Measurements from ENCODE around the gene TROAP. TPM values are rescaled to one million over a fixed set of nuclear protein-coding genes. Genes with fewer than 3 reads are reported as not detected.
"Not testable (repeated sequence)": the region's sequence is repeated elsewhere in the genome, so short reads cannot be mapped to it uniquely, and the experiment has no call there.

Gene TROAP
- total RNA-seq, 1 donor from 2014 or later = 44.9 TPM

DNA sequence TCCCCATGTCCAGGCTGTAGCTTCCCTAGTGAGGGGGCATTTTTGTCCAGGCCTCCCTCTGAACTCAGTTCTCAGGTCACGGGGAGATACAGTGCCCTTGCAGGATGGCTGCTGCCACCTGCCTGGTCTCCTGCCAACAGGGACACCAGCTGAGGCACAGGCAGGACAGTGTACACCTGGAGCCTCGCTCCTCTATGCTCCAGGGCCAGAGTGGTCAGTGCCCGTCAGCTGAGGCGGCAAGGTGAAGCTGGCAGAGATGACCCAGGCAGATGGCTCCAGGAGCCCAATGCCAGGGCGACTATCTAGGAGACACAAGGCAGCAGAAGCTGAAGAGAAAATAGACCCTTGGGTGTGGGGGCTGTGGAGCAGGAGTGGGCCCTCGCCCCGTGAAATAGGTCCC, 45.6 kb upstream of the TROAP start:
- H3K4me3 Mint-ChIP-seq (ENCODE audit: low read depth) = no peak overlapping the region

DNA sequence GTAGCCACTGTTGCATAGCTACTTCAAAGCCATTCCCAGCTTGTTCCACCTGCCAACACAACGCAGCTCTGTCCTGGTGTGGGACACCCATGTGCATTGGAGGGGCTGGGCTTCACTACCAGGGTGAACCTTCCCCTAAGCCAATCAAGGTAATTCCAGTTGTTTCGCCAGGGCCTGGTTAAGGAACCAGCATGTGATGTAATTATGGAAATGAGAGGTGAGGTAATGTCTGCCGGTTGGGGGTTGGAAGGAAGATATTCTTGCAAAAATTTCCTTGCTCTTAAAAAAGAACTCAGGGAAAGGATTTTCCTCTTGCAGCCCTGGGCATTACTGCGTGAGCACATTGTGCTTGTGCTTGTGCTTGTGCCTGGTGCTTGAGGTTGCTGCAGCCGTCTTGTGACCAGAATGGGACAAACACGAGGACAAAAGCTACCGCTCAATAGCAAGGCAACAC, 43.3 kb upstream of the TROAP start:
- H3K4me1 Mint-ChIP-seq (ENCODE audit: low read depth) = peaks cover 7% of the 10 kb centered on the region
- H3K27me3 Mint-ChIP-seq = peaks cover 6% of the 10 kb centered on the region
- no peak for DNase-seq (ENCODE audit: low spot score, unreplicated experiment)
- TF ChIP-seq, protein P1, sequence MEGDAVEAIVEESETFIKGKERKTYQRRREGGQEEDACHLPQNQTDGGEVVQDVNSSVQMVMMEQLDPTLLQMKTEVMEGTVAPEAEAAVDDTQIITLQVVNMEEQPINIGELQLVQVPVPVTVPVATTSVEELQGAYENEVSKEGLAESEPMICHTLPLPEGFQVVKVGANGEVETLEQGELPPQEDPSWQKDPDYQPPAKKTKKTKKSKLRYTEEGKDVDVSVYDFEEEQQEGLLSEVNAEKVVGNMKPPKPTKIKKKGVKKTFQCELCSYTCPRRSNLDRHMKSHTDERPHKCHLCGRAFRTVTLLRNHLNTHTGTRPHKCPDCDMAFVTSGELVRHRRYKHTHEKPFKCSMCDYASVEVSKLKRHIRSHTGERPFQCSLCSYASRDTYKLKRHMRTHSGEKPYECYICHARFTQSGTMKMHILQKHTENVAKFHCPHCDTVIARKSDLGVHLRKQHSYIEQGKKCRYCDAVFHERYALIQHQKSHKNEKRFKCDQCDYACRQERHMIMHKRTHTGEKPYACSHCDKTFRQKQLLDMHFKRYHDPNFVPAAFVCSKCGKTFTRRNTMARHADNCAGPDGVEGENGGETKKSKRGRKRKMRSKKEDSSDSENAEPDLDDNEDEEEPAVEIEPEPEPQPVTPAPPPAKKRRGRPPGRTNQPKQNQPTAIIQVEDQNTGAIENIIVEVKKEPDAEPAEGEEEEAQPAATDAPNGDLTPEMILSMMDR (IDR thresholded peaks at IDR 0.05; ENCODE audit: unreplicated experiment) = no peak
- no peaks in the 10 kb centered on the region for H3K9me3 Mint-ChIP-seq (ENCODE audit: low read depth)
- H3K4me3 Mint-ChIP-seq (ENCODE audit: low read depth) = no peak overlapping the region
- no peaks in the 10 kb centered on the region for H3K36me3 Mint-ChIP-seq (ENCODE audit: insufficient read depth)
- H3K27ac Mint-ChIP-seq = no peak overlapping the region

More for the DNA sequence above, 45.6 kb upstream of the TROAP start:
- Mint-ChIP-seq H3K9me3 (ENCODE audit: low read depth) (no peaks in the 10 kb centered on the region), H3K4me1 (ENCODE audit: low read depth) (peaks cover 4% of the 10 kb centered on the region), H3K27me3 (peaks cover 6% of the 10 kb centered on the region), H3K27ac (no peak overlapping the region), H3K36me3 (ENCODE audit: insufficient read depth) (peaks cover 8% of the 10 kb centered on the region)
- no peak for DNase-seq (ENCODE audit: low spot score, unreplicated experiment)
- TF ChIP-seq, protein P1 (IDR thresholded peaks at IDR 0.05; ENCODE audit: unreplicated experiment) = no peak

DNA sequence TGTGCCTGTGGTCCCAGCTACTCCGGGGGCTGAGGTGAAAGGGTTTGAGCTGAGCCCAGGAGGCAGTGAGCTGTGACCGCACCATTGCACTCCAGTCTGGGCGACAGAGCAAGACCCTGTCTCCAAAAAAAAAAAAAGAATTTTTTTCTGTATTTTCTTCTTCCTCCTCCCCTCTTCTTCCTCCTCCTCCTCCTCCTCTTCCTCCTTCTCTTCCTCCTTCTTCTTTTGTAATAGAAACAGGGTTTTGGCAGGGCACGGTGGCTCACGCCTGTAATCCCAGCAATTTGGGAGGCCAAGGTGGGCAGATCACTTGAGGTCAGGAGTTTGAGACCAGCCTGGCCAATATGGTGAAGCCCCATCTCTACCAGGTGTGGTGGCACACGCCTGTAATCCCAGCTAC, 42.5 kb upstream of the TROAP start:
- not testable (repeated sequence) for H3K4me1 Mint-ChIP-seq (ENCODE audit: low read depth); H3K27me3 Mint-ChIP-seq; DNase-seq (ENCODE audit: low spot score, unreplicated experiment)

DNA sequence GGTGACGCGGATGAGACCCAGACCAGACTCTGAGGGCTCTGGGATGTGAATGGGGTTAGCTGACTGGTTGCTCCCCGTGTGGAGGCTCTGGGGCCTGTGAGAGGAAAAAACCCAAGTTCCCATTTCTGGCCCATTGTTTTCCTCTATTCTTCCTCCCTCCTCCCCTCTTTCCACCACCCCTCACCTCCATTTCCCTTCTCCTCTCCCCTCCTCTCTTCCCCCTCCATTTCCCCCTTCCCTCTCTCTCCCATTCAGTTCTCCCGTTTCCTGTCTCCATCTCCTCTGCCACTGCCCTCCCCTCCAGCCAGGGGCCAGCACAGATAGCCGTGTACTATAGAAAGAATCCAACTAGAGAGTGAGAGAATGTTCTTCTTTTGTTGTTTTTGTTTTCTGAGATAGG, 40.8 kb upstream of the TROAP start:
- TF ChIP-seq, protein P1 (IDR thresholded peaks at IDR 0.05; ENCODE audit: unreplicated experiment) = no peak
- peaks cover 10% of the 10 kb centered on the region for H3K27me3 Mint-ChIP-seq
- H3K27ac Mint-ChIP-seq = no peak overlapping the region
- H3K9me3 Mint-ChIP-seq (ENCODE audit: low read depth) = no peaks in the 10 kb centered on the region
- peak overlapping the region; percentile 5 for H3K4me3 Mint-ChIP-seq (ENCODE audit: low read depth)
- no peak for DNase-seq (ENCODE audit: low spot score, unreplicated experiment)
- H3K36me3 Mint-ChIP-seq (ENCODE audit: insufficient read depth) = no peaks in the 10 kb centered on the region
- H3K4me1 Mint-ChIP-seq (ENCODE audit: low read depth) = peaks cover 8% of the 10 kb centered on the region

More for the DNA sequence above, 42.5 kb upstream of the TROAP start:
- H3K9me3 Mint-ChIP-seq (ENCODE audit: low read depth); H3K4me3 Mint-ChIP-seq (ENCODE audit: low read depth); H3K36me3 Mint-ChIP-seq (ENCODE audit: insufficient read depth); H3K27ac Mint-ChIP-seq: not testable (repeated sequence)

DNA sequence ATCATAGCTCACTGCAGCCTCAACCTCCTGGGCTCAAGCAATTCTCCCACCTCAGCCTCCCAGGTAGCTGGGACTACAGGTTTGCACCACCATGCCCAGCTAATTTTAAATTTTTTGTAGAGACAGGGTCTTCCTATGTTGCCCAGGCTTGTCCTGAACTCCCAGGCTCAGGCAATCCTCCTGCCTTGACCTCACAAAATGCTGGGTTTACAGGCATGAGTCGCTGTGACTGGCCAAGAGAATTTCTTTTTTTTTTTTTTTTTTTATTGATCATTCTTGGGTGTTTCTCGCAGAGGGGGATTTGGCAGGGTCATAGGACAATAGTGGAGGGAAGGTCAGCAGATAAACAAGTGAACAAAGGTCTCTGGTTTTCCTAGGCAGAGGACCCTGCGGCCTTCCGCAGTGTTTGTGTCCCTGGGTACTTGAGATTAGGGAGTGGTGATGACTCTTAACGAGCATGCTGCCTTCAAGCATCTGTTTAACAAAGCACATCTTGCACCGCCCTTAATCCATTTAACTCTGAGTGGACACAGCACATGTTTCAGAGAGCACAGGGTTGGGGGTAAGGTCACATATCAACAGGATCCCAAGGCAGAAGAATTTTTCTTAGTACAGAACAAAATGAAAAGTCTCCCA, 40.2 kb upstream of the TROAP start:
- H3K9me3 Mint-ChIP-seq (ENCODE audit: low read depth); H3K36me3 Mint-ChIP-seq (ENCODE audit: insufficient read depth); DNase-seq (ENCODE audit: low spot score, unreplicated experiment); H3K4me1 Mint-ChIP-seq (ENCODE audit: low read depth); H3K27ac Mint-ChIP-seq: not testable (repeated sequence)
- Mint-ChIP-seq H3K27me3 (peaks cover 16% of the 10 kb centered on the region), H3K4me3 (ENCODE audit: low read depth) (peak overlapping the region; percentile 5)

DNA sequence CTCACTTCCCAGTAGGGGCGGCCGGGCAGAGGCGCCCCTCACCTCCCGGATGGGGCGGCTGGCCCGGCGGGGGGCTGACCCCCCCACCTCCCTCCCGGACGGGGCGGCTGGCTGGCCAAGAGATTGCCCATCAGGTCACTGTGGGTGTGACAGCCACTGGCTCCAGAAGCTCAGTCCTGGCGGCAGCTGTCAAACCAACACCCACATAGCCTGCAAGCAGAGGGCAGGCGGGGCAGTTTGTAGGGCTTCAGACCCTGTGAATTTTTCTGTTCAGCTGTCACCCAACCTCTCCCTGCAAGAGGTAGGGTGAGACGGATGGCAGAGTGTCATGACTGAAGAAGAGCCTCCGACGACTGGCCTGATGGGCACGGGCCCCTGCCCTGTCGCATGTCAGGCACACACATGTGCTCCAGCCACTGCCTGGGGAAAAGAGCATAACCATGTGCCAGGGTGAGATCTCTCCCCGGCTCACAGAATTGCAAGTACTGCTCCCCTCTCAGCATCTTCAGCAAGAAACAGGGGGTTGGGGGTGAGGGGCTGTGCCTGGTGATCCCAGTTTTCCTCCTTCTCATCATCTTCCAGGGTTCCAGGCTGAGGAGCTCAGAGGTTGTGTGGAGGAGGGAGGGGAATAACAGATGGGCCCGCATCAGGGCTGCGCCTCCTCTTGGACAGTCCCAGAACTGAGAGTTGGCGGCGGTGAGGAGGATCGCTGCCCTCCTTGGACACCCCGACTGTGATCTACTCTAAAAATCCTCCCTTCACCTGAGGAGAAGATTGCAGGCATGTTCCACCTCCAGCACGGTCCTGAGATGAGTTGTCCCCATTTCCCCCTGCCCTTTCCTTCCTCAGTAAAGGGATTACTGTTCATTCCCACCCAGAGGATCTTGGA, 39.3 kb upstream of the TROAP start:
- Mint-ChIP-seq H3K27ac (no peak overlapping the region), H3K36me3 (ENCODE audit: insufficient read depth) (no peaks in the 10 kb centered on the region), H3K4me1 (ENCODE audit: low read depth) (peaks cover 8% of the 10 kb centered on the region), H3K27me3 (peaks cover 22% of the 10 kb centered on the region), H3K9me3 (ENCODE audit: low read depth) (no peaks in the 10 kb centered on the region), H3K4me3 (ENCODE audit: low read depth) (no peak overlapping the region)
- DNase-seq (ENCODE audit: low spot score, unreplicated experiment) = no peak
- TF ChIP-seq, protein P1 (IDR thresholded peaks at IDR 0.05; ENCODE audit: unreplicated experiment) = no peak
